Ishikawa (cell line): ENCODE results near the gene NAPG.

Source experiments
- CEBPB ChIP-seq: IDR thresholded peaks from 2 replicates; pipeline ENCODE4 v1.6.1; 2012
- CREB1 ChIP-seq: IDR thresholded peaks from 2 replicates; pipeline ENCODE4 v1.6.1; 2012; ENCODE audit warnings: low read depth
- EP300 ChIP-seq: IDR thresholded peaks from 2 replicates; pipeline ENCODE4 v1.6.1; 2012; ENCODE audit warnings: borderline replicate concordance
- NFIC ChIP-seq: IDR thresholded peaks from 2 replicates; pipeline ENCODE4 v1.6.1; 2012
- RAD21 ChIP-seq: IDR thresholded peaks from 2 replicates; pipeline ENCODE4 v1.6.1; 2012; ENCODE audit warnings: low read depth
- TAF1 ChIP-seq: IDR thresholded peaks from 2 replicates; pipeline ENCODE4 v1.6.1; 2012; ENCODE audit warnings: low read depth, mild to moderate bottlenecking
- TCF12 ChIP-seq: IDR thresholded peaks from 2 replicates; pipeline ENCODE4 v1.6.1; 2012; ENCODE audit warnings: low read depth
- TEAD4 ChIP-seq: IDR thresholded peaks from 2 replicates; pipeline ENCODE4 v1.6.1; 2012
- YY1 ChIP-seq: IDR thresholded peaks from 2 replicates; pipeline ENCODE4 v1.6.1; 2012; ENCODE audit warnings: low read depth
- TF ChIP-seq, protein P1 (sequence below): IDR thresholded peaks from 2 replicates; pipeline ENCODE4 v1.6.1; 2012; ENCODE audit warnings: low read depth, mild to moderate bottlenecking
- TF ChIP-seq, protein P2 (sequence below): IDR thresholded peaks from 2 replicates; pipeline ENCODE4 v1.6.1; 2012
- TF ChIP-seq, protein P3 (sequence below): IDR thresholded peaks from 2 replicates; pipeline ENCODE4 v1.6.1; 2012

DNA sequence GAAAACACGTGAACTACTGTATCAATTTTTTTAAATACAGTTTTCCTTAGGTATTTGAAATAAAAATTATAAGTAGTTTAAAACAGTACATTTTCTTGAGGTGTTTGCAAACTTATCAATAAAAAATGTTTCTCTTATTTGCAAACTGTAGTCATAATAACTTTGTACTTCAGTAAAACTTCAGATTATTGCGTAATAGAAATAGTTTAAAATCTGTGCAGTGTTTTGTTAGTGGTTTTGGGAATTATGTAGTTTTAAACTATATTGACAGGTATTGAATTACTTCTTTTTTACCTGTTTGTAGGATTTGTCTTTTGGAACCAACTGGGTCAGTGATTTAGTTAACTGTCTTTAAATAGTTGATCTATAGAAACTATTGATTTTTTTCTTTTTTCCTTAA is 7.3 kb downstream of the NAPG start:
- no peak for TF ChIP-seq EP300
- no peak for TF ChIP-seq TAF1
- TF ChIP-seq NFIC: no peak
- TF ChIP-seq, protein P1, sequence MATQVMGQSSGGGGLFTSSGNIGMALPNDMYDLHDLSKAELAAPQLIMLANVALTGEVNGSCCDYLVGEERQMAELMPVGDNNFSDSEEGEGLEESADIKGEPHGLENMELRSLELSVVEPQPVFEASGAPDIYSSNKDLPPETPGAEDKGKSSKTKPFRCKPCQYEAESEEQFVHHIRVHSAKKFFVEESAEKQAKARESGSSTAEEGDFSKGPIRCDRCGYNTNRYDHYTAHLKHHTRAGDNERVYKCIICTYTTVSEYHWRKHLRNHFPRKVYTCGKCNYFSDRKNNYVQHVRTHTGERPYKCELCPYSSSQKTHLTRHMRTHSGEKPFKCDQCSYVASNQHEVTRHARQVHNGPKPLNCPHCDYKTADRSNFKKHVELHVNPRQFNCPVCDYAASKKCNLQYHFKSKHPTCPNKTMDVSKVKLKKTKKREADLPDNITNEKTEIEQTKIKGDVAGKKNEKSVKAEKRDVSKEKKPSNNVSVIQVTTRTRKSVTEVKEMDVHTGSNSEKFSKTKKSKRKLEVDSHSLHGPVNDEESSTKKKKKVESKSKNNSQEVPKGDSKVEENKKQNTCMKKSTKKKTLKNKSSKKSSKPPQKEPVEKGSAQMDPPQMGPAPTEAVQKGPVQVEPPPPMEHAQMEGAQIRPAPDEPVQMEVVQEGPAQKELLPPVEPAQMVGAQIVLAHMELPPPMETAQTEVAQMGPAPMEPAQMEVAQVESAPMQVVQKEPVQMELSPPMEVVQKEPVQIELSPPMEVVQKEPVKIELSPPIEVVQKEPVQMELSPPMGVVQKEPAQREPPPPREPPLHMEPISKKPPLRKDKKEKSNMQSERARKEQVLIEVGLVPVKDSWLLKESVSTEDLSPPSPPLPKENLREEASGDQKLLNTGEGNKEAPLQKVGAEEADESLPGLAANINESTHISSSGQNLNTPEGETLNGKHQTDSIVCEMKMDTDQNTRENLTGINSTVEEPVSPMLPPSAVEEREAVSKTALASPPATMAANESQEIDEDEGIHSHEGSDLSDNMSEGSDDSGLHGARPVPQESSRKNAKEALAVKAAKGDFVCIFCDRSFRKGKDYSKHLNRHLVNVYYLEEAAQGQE: no peak
- TF ChIP-seq, protein P2, sequence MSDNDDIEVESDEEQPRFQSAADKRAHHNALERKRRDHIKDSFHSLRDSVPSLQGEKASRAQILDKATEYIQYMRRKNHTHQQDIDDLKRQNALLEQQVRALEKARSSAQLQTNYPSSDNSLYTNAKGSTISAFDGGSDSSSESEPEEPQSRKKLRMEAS: no peak
- TF ChIP-seq CEBPB: no peak
- TF ChIP-seq YY1: no peak
- TF ChIP-seq RAD21: no peak
- TF ChIP-seq CREB1: no peak
- no peak for TF ChIP-seq TCF12
- TF ChIP-seq, protein P3, sequence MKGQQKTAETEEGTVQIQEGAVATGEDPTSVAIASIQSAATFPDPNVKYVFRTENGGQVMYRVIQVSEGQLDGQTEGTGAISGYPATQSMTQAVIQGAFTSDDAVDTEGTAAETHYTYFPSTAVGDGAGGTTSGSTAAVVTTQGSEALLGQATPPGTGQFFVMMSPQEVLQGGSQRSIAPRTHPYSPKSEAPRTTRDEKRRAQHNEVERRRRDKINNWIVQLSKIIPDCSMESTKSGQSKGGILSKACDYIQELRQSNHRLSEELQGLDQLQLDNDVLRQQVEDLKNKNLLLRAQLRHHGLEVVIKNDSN: no peak
- TF ChIP-seq TEAD4: no peak
